ENCODE data around the gene RPL27. TPM values are rescaled to one million over a fixed set of nuclear protein-coding genes. Genes with fewer than 3 reads are reported as not detected.

Gene RPL27
- total and polyA plus RNA-seq, 2 donors (not counting 3 experiments of a cell fraction or from before 2014, with no cell fraction given) = 1,014 to 2,467 TPM

DNA sequence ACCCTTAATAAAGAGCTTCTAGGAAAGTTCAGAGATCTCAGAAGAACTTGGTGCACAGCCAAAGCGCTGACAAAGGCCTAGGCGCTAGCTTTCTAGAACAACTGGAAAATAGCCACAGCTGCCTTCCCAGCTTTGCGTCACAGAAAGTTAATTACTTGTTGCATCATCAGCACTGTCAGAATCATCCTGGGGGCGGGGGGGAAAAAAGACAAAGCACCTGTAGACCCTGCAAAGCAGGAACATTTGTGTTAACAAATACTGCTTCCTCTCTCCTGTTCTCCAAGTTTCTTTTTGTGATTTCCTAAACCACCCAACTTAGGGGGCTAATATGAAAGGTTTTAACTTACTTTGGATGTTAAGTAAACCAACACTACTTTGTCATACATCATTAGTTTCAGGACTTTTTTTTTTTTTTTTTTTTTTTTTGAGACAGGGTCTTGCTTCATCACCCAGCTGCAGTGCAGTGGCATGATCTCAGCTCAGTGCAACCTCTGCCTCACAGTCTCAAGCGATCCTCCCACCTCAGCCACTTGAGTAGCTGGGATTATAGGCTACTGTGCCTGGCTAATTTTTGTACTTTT, 29.1 kb upstream of the RPL27 start:
- DNase-seq (ENCODE audit: low read depth, low spot score) (no peak), FAIRE-seq (no peak)
- intact Hi-C loops (cut with micrococcal nuclease) = no loop called here
- Histone ChIP-seq H3K4me1 (ENCODE audit: control insufficient read depth, extremely low read depth, insufficient read depth, low read length) (no peaks in the 10 kb centered on the region), H3K4me2 (ENCODE audit: insufficient read depth, low read length) (no peak overlapping the region), H4K20me1 (replicated peaks; ENCODE audit: control insufficient read depth, extremely low read depth, insufficient read depth, low read length) (no peaks in the 10 kb centered on the region), H3K36me3 (ENCODE audit: control insufficient read depth in 2 of 2, extremely low read depth in 1 of 2, insufficient read depth in 2 of 2, low read length in 2 of 2) (no peaks in the 10 kb centered on the region), H3K79me2 (ENCODE audit: control insufficient read depth, insufficient read depth, low read length) (peaks cover under 1% of the 10 kb centered on the region), H2AFZ (ENCODE audit: low read depth, low read length) (no peak overlapping the region), H3K27ac (ENCODE audit: insufficient read depth, low read depth, low read length) (no peak overlapping the region), H3K27me3 (ENCODE audit: control insufficient read depth in 2 of 2, insufficient read depth in 2 of 2, low read length in 2 of 2) (peaks cover 2% of the 10 kb centered on the region in 2 experiments), H3K9ac (replicated peaks; ENCODE audit: extremely low read depth, insufficient read depth, low read length) (no peak overlapping the region), H3K9me3 (replicated peaks; ENCODE audit: control insufficient read depth, insufficient read depth, low read length) (no peaks in the 10 kb centered on the region), H3K4me3 (replicated peaks in 1 of 3; ENCODE audit: insufficient read depth in 1 of 3, low read depth in 1 of 3, low read length in 3 of 3) (no peak overlapping the region), H3K9me1 (replicated peaks; ENCODE audit: control insufficient read depth, extremely low read depth, insufficient read depth, low read length) (no peaks in the 10 kb centered on the region)
- no TSS peak for BruUV-seq (replicated peaks)
- no peak for TF ChIP-seq JUN (IDR thresholded peaks at IDR 0.05; ENCODE audit: borderline replicate concordance, insufficient read depth, insufficient read length, low read depth)
- TF ChIP-seq FOS (IDR thresholded peaks at IDR 0.05; ENCODE audit: borderline replicate concordance, insufficient read depth, low read length) = no peak
- TF ChIP-seq MYC (IDR thresholded peaks at IDR 0.05; ENCODE audit: low read depth, low read length) = no peak
- no peak for TF ChIP-seq MAX (IDR thresholded peaks at IDR 0.05; ENCODE audit: insufficient read depth, insufficient read length)
- no peak for TF ChIP-seq POLR2A (IDR thresholded peaks at IDR 0.05; ENCODE audit: low read depth, low read length)
- no peak for TF ChIP-seq POLR2AphosphoS5 (IDR thresholded peaks at IDR 0.05; ENCODE audit: insufficient read depth, low read depth, low read length)
- TF ChIP-seq, protein P1, sequence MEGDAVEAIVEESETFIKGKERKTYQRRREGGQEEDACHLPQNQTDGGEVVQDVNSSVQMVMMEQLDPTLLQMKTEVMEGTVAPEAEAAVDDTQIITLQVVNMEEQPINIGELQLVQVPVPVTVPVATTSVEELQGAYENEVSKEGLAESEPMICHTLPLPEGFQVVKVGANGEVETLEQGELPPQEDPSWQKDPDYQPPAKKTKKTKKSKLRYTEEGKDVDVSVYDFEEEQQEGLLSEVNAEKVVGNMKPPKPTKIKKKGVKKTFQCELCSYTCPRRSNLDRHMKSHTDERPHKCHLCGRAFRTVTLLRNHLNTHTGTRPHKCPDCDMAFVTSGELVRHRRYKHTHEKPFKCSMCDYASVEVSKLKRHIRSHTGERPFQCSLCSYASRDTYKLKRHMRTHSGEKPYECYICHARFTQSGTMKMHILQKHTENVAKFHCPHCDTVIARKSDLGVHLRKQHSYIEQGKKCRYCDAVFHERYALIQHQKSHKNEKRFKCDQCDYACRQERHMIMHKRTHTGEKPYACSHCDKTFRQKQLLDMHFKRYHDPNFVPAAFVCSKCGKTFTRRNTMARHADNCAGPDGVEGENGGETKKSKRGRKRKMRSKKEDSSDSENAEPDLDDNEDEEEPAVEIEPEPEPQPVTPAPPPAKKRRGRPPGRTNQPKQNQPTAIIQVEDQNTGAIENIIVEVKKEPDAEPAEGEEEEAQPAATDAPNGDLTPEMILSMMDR (IDR thresholded peaks at IDR 0.05; ENCODE audit: extremely low read depth in 1 of 2, insufficient read depth in 1 of 2, low read depth in 1 of 2, low read length in 2 of 2) = no peak
- TF ChIP-seq GATA2 (IDR thresholded peaks at IDR 0.05; ENCODE audit: insufficient read depth, insufficient read length, low read depth, low read length) = no peak
- no peak for TF ChIP-seq EZH2 (IDR thresholded peaks at IDR 0.05; ENCODE audit: borderline replicate concordance, low read depth, low read length, severe bottlenecking)
- ChIA-PET POLR2A (no interaction called here), CTCF (interaction anchor here (0.6 to 1.7 kb wide), 2 partner anchors 23 to 29 kb away, joined by 4 to 8 read pairs; partner anchors contain the start of gene RPL27)
- dilution Hi-C loops (cut with MboI; ENCODE audit: extremely low pct_ligation_motif_present, low sequenced_read_pairs) = no loop called here

All from endothelial cell of umbilical vein (primary cell).